Measurements from ENCODE around the gene BCL6B. TPM values are rescaled to one million over a fixed set of nuclear protein-coding genes. Genes with fewer than 3 reads are reported as not detected.
A peak's percentile ranks its signal among the peaks of the same experiment; 100 is the strongest.

The BCL6B gene
- total RNA-seq, 1 donor = not detected

DNA sequence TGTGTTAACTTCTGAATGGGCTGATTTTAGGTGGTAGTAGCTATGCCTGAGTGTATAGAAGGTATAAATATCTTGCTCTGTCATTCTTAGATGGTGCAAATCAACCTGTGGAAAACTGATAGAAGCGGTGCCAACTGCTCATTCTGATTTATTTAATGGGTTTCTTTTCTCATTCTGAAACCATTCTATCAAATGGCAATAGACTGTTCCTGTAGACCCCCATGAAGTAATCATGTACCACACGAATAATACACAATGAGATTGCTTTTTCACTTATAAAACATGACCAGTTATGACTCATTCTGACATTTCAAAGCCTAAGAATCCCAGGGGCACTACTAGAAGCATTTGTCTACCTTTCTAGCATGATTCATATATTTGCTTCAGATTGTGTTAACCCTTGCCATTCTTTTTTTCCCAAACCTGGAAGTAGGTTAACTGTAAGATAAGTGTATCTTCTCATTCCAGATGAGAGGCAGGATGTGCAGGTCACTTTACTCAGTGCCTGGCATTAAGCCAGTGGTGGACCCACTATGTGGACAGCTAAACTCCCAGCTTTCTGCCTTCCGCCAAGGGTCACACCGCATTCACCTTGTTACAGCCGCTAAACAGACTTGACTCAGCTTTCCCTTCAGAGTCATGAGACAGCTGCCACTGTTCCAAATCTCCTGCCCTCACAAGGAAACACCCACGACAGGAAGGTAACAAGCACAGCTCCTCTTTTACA lies 37.5 kb downstream of the BCL6B start:
- peak; percentile 20 for DNase-seq (ENCODE audit: low read depth)
- no peak overlapping the region for H3K4me3 ChIP-seq (ENCODE audit: low read depth, low read length)
- TF ChIP-seq CTCF (IDR thresholded peaks at IDR 0.05; ENCODE audit: insufficient read depth, low read depth, low read length) = no peak

- H3K4me3 ChIP-seq (ENCODE audit: low read depth, low read length) = no peak overlapping the region
- no peak for TF ChIP-seq CTCF (IDR thresholded peaks at IDR 0.05; ENCODE audit: insufficient read depth, low read depth, low read length)
- DNase-seq (ENCODE audit: low read depth) = no peak
These were observed 40.8 kb downstream of the BCL6B start for GRCh38 chr17:7063518-7064094.

DNA sequence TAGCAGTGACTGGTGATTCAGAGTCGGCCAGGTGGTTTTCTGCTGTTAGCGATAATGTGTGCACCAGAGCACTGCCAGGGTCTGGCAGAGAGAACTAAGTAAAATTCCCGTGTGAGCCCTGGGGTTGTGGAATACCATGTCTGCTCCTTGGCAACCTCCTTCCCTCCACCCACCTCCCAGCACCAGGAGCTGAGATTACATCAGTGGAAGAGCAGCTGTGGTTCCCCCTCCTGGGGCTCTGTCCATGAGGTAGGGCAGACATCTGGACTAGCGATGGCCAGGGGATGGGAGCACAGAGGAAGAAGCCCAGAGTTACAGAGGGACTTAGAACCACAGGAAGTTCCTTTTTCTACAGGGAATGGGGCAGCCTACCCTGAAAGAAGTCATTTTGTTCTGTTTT lies 41.4 kb downstream of the BCL6B start:
- TF ChIP-seq CTCF (IDR thresholded peaks at IDR 0.05; ENCODE audit: insufficient read depth, low read depth, low read length) = no peak
- no peak overlapping the region for H3K4me3 ChIP-seq (ENCODE audit: low read depth, low read length)
- DNase-seq (ENCODE audit: low read depth) = no peak

- TF ChIP-seq CTCF (IDR thresholded peaks at IDR 0.05; ENCODE audit: insufficient read depth, low read depth, low read length) = no peak
- no peak for DNase-seq (ENCODE audit: low read depth)
- no peak overlapping the region for H3K4me3 ChIP-seq (ENCODE audit: low read depth, low read length)
These were observed 44.3 kb downstream of the BCL6B start for GRCh38 chr17:7067198-7067597.

- TF ChIP-seq CTCF (IDR thresholded peaks at IDR 0.05; ENCODE audit: insufficient read depth, low read depth, low read length) = no peak
- DNase-seq (ENCODE audit: low read depth) = no peak
- H3K4me3 ChIP-seq (ENCODE audit: low read depth, low read length) = no peak overlapping the region
These were observed 45.4 kb downstream of the BCL6B start for GRCh38 chr17:7068268-7068667.

DNA sequence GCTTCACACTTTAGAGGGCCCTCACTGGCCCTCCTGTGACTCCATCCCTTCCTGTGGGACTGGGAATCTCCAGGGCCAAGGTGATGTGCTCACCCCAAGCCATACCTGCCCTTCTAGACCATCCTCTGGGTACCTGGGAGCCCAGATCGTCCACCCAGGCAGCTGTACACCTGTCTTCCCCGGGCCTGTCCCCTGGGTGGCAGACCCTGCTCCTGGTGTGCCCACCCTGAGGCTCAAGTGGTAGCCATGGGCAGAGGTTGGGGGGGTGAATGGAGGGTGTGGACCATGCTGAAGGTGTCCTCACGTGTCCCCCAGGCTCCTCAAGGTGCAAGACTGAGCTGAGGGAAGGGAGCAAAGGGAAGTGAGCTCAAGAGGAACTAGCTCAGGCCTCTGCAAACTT lies 47.9 kb downstream of the BCL6B start:
- TF ChIP-seq CTCF (IDR thresholded peaks at IDR 0.05; ENCODE audit: insufficient read depth, low read depth, low read length) = no peak
- no peak for DNase-seq (ENCODE audit: low read depth)
- H3K4me3 ChIP-seq (ENCODE audit: low read depth, low read length) = no peak overlapping the region

Data from fibroblast of villous mesenchyme (primary cell).